ENCODE data around the gene LYRM1.

- TF ChIP-seq CTCF (IDR thresholded peaks at IDR 0.05; ENCODE audit: low read depth, low read length, poor library complexity, severe bottlenecking): no peak
- TF ChIP-seq EZH2phosphoT487 (IDR thresholded peaks at IDR 0.05; ENCODE audit: borderline replicate concordance, low read length): no peak
Measured at GRCh38 chr16:20960899-20961298, 60.3 kb downstream of the LYRM1 start.
